ENCODE results near the gene MAPK8IP3.

MAPK8IP3 gene

GRCh38 chr16:1816396-1817275, 110.6 kb downstream of the MAPK8IP3 start:
- ATAC-seq = no peak

GRCh38 chr16:1817276-1817589, 111.2 kb downstream of the MAPK8IP3 start:
- ATAC-seq = no peak

- ATAC-seq = no peak
Observed at GRCh38 chr16:1817716-1818115, 111.7 kb downstream of the MAPK8IP3 start.

DNA sequence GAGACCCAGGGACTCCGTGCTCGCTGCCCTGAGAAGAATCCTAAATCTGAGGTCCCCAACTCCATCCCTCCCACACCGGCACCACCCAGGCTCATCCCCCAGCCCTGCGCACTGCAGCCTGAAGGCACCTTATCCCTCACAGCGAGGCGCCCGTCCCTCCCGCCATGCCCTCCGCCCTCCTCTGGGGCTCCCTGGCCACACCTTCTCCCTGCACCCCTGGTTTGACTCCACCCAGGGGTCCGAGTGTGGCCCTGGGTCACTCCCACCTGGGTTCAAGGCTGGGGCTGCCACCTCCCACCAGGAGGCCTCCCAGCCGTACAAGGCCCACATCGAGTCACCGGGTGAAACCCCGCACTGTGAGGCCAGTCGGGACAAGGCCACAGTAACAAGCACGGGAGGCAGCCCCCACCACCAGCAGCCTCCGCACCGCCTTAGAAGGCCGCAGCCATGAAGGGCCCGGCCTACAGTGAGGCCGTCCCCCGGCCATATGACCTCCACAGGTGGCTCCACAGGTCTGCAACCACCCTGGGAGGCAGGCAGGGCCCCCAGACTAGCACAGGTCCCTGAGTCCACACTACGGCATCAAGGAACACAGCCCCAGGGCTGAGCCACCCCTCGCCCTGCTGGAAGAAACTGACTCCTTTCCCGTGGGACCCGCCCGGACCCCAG, 112.3 kb downstream of the MAPK8IP3 start:
- ATAC-seq = no peak

DNA sequence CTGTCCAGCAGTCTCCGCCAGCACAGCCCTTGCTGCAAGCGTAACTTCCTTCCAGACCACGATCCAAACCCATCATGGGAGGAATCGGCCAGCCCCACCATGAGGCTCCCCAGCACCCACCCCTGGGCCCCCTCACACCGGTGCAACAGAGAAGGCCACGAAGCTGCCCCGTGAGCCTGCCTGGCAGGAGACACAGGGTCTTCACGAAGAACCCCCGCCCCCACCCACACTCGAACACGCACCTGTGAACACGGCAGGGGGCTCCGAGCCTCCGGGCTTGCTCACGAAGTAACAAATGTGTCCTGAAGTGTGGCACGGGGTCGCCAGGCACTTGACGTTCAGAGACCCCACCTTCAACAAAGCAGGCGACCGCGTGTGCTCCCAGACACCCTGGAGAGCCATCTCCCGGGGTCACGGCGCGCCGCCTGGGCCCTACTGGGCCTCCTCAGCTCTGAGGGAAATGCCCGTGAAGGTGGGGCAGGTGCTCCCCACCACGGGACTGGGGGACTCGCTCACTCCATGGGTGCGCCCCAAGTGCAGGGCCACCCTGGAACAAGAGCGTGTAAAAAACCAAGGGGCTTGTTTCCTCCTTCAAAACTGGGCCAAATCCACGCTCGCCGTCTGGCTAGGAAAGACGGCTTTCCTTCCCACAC, 113.0 kb downstream of the MAPK8IP3 start:
- no peak for ATAC-seq

DNA sequence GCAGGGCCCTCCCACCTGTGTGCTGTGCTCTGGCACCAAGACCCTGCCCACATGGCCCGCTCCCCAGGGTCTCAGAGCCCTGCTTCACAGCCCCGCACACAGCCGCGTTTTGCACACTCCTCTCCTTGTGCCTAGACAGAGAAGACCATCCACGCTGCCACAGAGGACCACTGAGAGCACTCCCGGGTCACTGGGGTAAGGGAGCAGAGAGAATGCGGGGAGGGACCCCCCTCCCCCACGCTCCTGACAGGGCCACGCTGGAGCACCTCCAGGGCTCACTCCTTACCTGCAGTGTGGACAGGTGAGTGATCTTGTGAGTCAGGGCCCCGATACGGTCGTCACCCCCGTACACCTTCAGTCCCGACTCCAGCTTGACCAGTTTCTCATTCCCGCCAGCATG, 113.6 kb downstream of the MAPK8IP3 start:
- ATAC-seq = no peak
